K562 (cell line): ENCODE measurements around the gene TUBB6. TPM values are rescaled to one million over a fixed set of nuclear protein-coding genes. Genes with fewer than 3 reads are reported as not detected.

Experiments
- ATAC-seq: fragments of 200-7000 bp; cut with Tn5 transposase; 3 replicates; pipeline ENCODE4 v1.9.1; 2020; ENCODE audit warnings: moderate library complexity
- BruUV-seq: library from RNA; stranded (reverse); fragments of 400-500 nt; replicated peaks from 2 replicates; lab custom pipeline; 2021; lab: Mats Ljungman, UMichigan
- CTCF ChIA-PET: fragments of 300-600 bp; formaldehyde crosslinking; extraction: SDS; loops from one replicate; lab custom pipeline; 2021; ENCODE audit warnings: low intra/inter-chr PET ratio; lab: Yijun Ruan, JAX
- POLR2A ChIA-PET: fragments of 300-600, 350-650 bp; sonication (Branson Sonifier 250); formaldehyde crosslinking; extraction: SDS; loops from one replicate; lab custom pipeline; 2021; ENCODE audit warnings: antibody characterized with exemption, inconsistent platforms; lab: Yijun Ruan, JAX
- DNase-seq, 4 experiments: peaks; one replicate each; pipeline versions ENCODE4 v3.0.0 to v3.0.0-alpha.2; 2011 to 2018; ENCODE audit warnings: low spot score in 3 of 4, mixed read lengths in 3 of 4; ENCODE audit errors: extremely low read depth in 1 of 4
- FAIRE-seq: peaks from 2 replicates; lab custom pipeline; 2011; peaks lifted over from hg19 to GRCh38; lab: Jason Lieb, UNC
- H2AFZ ChIP-seq: 2 replicates; pipeline ENCODE4 v1.6.0; 2011; ENCODE audit warnings: low read depth, low read length, control low read depth, inconsistent platforms
- H3K27ac ChIP-seq: fragments of 200-600 bp; 3 replicates; pipeline ENCODE4 v1.8.0; 2011; ENCODE audit warnings: low read depth, mild to moderate bottlenecking, control low read depth, inconsistent platforms, low read length, moderate library complexity, mixed read lengths; ENCODE audit errors: extremely low read depth
- H3K27me3 ChIP-seq, 2 experiments: fragments of 300-600 bp in 1 of 2; 2 replicates in 1 of 2; 3 replicates in 1 of 2; pipeline versions ENCODE4 v1.6.0 to v1.8.0; 2011; ENCODE audit warnings: inconsistent platforms in 2 of 2, low read length in 2 of 2, mild to moderate bottlenecking in 1 of 2, mixed read lengths in 1 of 2, moderate library complexity in 1 of 2; ENCODE audit not compliant: control insufficient read depth in 2 of 2, insufficient read depth in 2 of 2
- H3K36me3 ChIP-seq: fragments of 300-600 bp; 3 replicates; pipeline ENCODE4 v1.8.0; 2011; ENCODE audit warnings: mild to moderate bottlenecking, low read length, inconsistent platforms; ENCODE audit not compliant: control insufficient read depth, insufficient read depth
- H3K4me1 ChIP-seq, 2 experiments: fragments of 200-600 bp in 1 of 2; replicated peaks in 1 of 2; 2 replicates in 1 of 2; 3 replicates in 1 of 2; pipeline versions ENCODE4 v1.5.1 to v1.8.0; 2011; ENCODE audit warnings: inconsistent platforms in 2 of 2, low read length in 2 of 2, mild to moderate bottlenecking in 1 of 2, mixed read lengths in 1 of 2, moderate library complexity in 1 of 2; ENCODE audit not compliant: control insufficient read depth in 2 of 2, insufficient read depth in 2 of 2
- H3K4me2 ChIP-seq: 2 replicates; pipeline ENCODE4 v1.6.1; 2011; ENCODE audit warnings: low read length, control low read depth, inconsistent platforms, mixed read lengths; ENCODE audit not compliant: insufficient read depth
- H3K4me3 ChIP-seq: fragments of 200-600 bp; sonication (generic), shearing (Covaris generic); 2 replicates; pipeline ENCODE4 v1.5.1; 2016; ENCODE audit warnings: control low read depth, inconsistent platforms
- H3K79me2 ChIP-seq: fragments of 200-600 bp; 3 replicates; pipeline ENCODE4 v1.8.0; 2011; ENCODE audit warnings: low read length, inconsistent platforms; ENCODE audit not compliant: control insufficient read depth, insufficient read depth
- H3K9ac ChIP-seq, 2 experiments: 2 replicates each; pipeline versions ENCODE4 v1.6.0 to v1.6.1; 2011; ENCODE audit warnings: low read depth in 2 of 2, low read length in 2 of 2, control low read depth in 1 of 2, inconsistent platforms in 1 of 2, mild to moderate bottlenecking in 1 of 2, mixed read lengths in 1 of 2; ENCODE audit not compliant: insufficient read depth in 1 of 2
- H3K9me1 ChIP-seq: one replicate; pipeline ENCODE4 v1.6.0; 2011; ENCODE audit warnings: inconsistent platforms, mild to moderate bottlenecking, low read length, moderate library complexity; ENCODE audit not compliant: control insufficient read depth, insufficient read depth
- H3K9me3 ChIP-seq: replicated peaks from 2 replicates; pipeline ENCODE4 v1.5.1; 2011; ENCODE audit warnings: low read depth, low read length, inconsistent platforms; ENCODE audit not compliant: control insufficient read depth, insufficient read depth
- H4K20me1 ChIP-seq: replicated peaks from 2 replicates; pipeline ENCODE4 v1.6.1; 2011; ENCODE audit warnings: low read length, inconsistent platforms, mixed read lengths; ENCODE audit not compliant: control insufficient read depth, insufficient read depth
- ATF1 ChIP-seq, 2 experiments: fragments of 450-650 bp in 1 of 2; IDR thresholded peaks; 2 replicates each; pipeline ENCODE4 v1.6.1; 2016; ENCODE audit warnings: missing compliant biosample characterization in 1 of 2, missing genetic modification characterization in 1 of 2
- DACH1 ChIP-seq: fragments of 450-650 bp; IDR thresholded peaks from 2 replicates; pipeline ENCODE4 v1.6.1; 2018; ENCODE audit not compliant: partially characterized antibody
- EGR1 ChIP-seq: fragments of 450-650 bp; conservative IDR thresholded peaks from 2 replicates; pipeline ENCODE4 v1.6.1; 2017; ENCODE audit warnings: mild to moderate bottlenecking
- ETS2 ChIP-seq: IDR thresholded peaks from 2 replicates; pipeline ENCODE4 v1.6.1; 2016; ENCODE audit warnings: borderline replicate concordance, missing genetic modification characterization, mild to moderate bottlenecking, moderate library complexity, missing compliant biosample characterization; ENCODE audit not compliant: poor library complexity, severe bottlenecking
- MTA3 ChIP-seq: fragments of 450-650 bp; formaldehyde crosslinking; IDR thresholded peaks from 2 replicates; pipeline ENCODE4 v1.6.1; 2017; ENCODE audit warnings: mild to moderate bottlenecking, borderline replicate concordance
- NCOA4 ChIP-seq: fragments of 450-650 bp; IDR thresholded peaks from 2 replicates; pipeline ENCODE4 v1.6.1; 2018; ENCODE audit warnings: mild to moderate bottlenecking; ENCODE audit not compliant: partially characterized antibody
- NFIC ChIP-seq: fragments of 450-650 bp; IDR thresholded peaks from 2 replicates; pipeline ENCODE4 v1.6.1; 2017; ENCODE audit warnings: mild to moderate bottlenecking, inconsistent platforms
- REST ChIP-seq, 2 experiments: fragments of 450-650 bp; formaldehyde crosslinking in 1 of 2; IDR thresholded peaks; 2 replicates each; pipeline versions ENCODE4 v1.4.0 to v1.6.1; 2014 to 2020; ENCODE audit warnings: mild to moderate bottlenecking in 2 of 2, borderline replicate concordance in 1 of 2, low read depth in 1 of 2
- WGBS: fragments of 100-300 bp; shearing (Covaris generic); methylation state at CpG from one replicate; pipeline ENCODE4 v1.1.6; 2016; ENCODE audit warnings: low coverage, mixed read lengths; ENCODE audit not compliant: insufficient coverage; ENCODE audit errors: missing lambda C conversion rate; 5-methylcytosine and 5-hydroxymethylcytosine counted together
- in situ Hi-C: fragments of 300-500 bp; cut with MboI; formaldehyde crosslinking; loops from 4 replicates; pipeline ENCODE4 v1.15.0; 2018; ENCODE audit warnings: inconsistent platforms, mixed read lengths
- intact Hi-C: fragments of 100-400 bp; cut with micrococcal nuclease; formaldehyde crosslinking; loops from 2 replicates; pipeline ENCODE4 v1.14.2; 2022
- polyA plus RNA-seq, 8 experiments: library from polyadenylated mRNA; depleted of rRNA in 4 of 8; stranded (reverse) in 5 of 8; unstranded in 3 of 8; fragments of >200 nt; fragmentation: Nextera tagmentation in 2 of 8; fragmentation: Illumina TruSeq in 1 of 8; extraction: Ambion mirVana in 2 of 8; extraction: Trizol in 1 of 8; gene quantifications; 2 replicates each; pipeline versions ENCODE4 v1.2.1 to v1.2.3, GENCODE V29; 2011 to 2014; ENCODE audit warnings: inconsistent platforms in 1 of 8, missing spikeins in 1 of 8
- total RNA-seq, 7 experiments: library from RNA; depleted of rRNA in 6 of 7; stranded (reverse); fragments of >200 nt in 6 of 7; fragmentation: Illumina TruSeq in 2 of 7; extraction: Trizol in 2 of 7; gene quantifications; 2 replicates each; pipeline versions ENCODE4 v1.2.1 to v1.2.3, GENCODE V29; 2011 to 2021; ENCODE audit warnings: low replicate concordance in 1 of 7

TUBB6 gene
- total and polyA plus RNA-seq, 9 of the 15 experiments (the other 6 are each of a cell fraction or from before 2014, with no cell fraction given): 43.9 to 404 (median 81.1) TPM

- TF ChIP-seq NCOA4: no peak
- TF ChIP-seq ATF1 (CRISPR knock-in tag; IDR thresholded peaks at IDR 0.05): no peak
- TF ChIP-seq ATF1 (tag; IDR thresholded peaks at IDR 0.05): peak; percentile 78
- peak; percentile 11; the same call in 1 of the 2 replicates for TF ChIP-seq NFIC
- TF ChIP-seq EGR1: peak; percentile 43
- peak; percentile 69; the same call in 1 of the 2 replicates for TF ChIP-seq MTA3
- peak; percentile 25 for TF ChIP-seq DACH1
- TF ChIP-seq ETS2: no peak
These were observed 502 bp downstream of the TUBB6 start (continued) for GRCh38 chr18:12308386-12309100.

- FAIRE-seq: peak; percentile 55
- ChIA-PET POLR2A (interaction anchor here (0.7 to 4.3 kb wide), 6 partner anchors 8 to 589 kb away, joined by 3 to 19 read pairs (median 4); no protein-coding TSS in a partner anchor), CTCF (no interaction called here)
- Histone ChIP-seq H3K9me1 (no peaks in the 10 kb centered on the region), H3K27me3 (no peaks in the 10 kb centered on the region), H3K79me2 (peaks cover 47% of the 10 kb centered on the region), H3K9me3 (peaks cover 25% of the 10 kb centered on the region), H3K36me3 (peaks cover 49% of the 10 kb centered on the region), H3K4me2 (peak overlapping the region; percentile 88), H3K27ac (peak overlapping the region; percentile 91), H3K9ac (peak overlapping the region; percentile 95 to 96), H2AFZ (no peak overlapping the region), H3K4me3 (peak overlapping the region; percentile 86), H3K4me1 (peaks cover 44 to 48% of the 10 kb centered on the region in 2 experiments), H4K20me1 (no peaks in the 10 kb centered on the region)
- 63% methylated on average over 7 of the region's 7 CpGs for WGBS
- intact Hi-C loops: no loop called here
- peak in 1 of 4 experiments; percentile 4 for DNase-seq
- ATAC-seq: no peak
- in situ Hi-C loops: no loop called here
- BruUV-seq: TSS peak; percentile 50
- TF ChIP-seq REST (IDR thresholded peaks at IDR 0.05; ENCODE audit: borderline replicate concordance) (no peak), REST (CRISPR knock-in tag; IDR thresholded peaks at IDR 0.05; ENCODE audit: low read depth) (no peak)
These were observed 1.7 kb downstream of the TUBB6 start for GRCh38 chr18:12309683-12310198.
